ENCODE data around the gene PER3. TPM values are rescaled to one million over a fixed set of nuclear protein-coding genes. Genes with fewer than 3 reads are reported as not detected.

PER3 gene
- total RNA-seq, 2 experiments from 2014 or later, result 1.6 to 2.1 TPM

Other genes starting within 250 kb of the PER3 start
- 10 to 100 TPM; 38.2 to 41.0 TPM for gene VAMP3, start 13.0 kb upstream of the PER3 start, total RNA-seq
- gene UTS2, start 68.8 kb downstream of the PER3 start, total RNA-seq, result under 1 TPM in 1 of 2 experiments, not detected in 1; 0.17 TPM
- gene TNFRSF9, start 156.5 kb downstream of the PER3 start, total RNA-seq, result under 1 TPM; 0.57 to 0.62 TPM
- 100 to 1,000 TPM; 226 to 232 TPM for gene PARK7, start 177.4 kb downstream of the PER3 start, total RNA-seq
- gene ERRFI1, start 242.0 kb downstream of the PER3 start, total RNA-seq, result under 1 TPM; 0.22 to 0.35 TPM

Measured in activated CD4-positive, alpha-beta T cell treated with anti-CD3 and anti-CD28 coated beads, Interleukin-2, amount 10 ng/mL, durations not matched to agents 7 days and 5 days (primary cell).